Hematopoietic multipotent progenitor cell (in vitro differentiated cells): ENCODE measurements around the gene HABP2. TPM values are rescaled to one million over a fixed set of nuclear protein-coding genes. Genes with fewer than 3 reads are reported as not detected.

Experiments used
- DNase-seq, 3 donors: peaks; one replicate each; pipeline ENCODE4 v3.0.0-alpha.2; 2011 to 2015; ENCODE audit warnings: low read depth in 2 of 3, low spot score in 2 of 3
- total RNA-seq: library from RNA; depleted of rRNA; stranded (reverse); fragments of >200 nt; gene quantifications from one replicate; pipeline ENCODE4 v1.2.3, GENCODE V29; 2012

The HABP2 gene
- total RNA-seq, 1 donor = 0.27 TPM

DNA sequence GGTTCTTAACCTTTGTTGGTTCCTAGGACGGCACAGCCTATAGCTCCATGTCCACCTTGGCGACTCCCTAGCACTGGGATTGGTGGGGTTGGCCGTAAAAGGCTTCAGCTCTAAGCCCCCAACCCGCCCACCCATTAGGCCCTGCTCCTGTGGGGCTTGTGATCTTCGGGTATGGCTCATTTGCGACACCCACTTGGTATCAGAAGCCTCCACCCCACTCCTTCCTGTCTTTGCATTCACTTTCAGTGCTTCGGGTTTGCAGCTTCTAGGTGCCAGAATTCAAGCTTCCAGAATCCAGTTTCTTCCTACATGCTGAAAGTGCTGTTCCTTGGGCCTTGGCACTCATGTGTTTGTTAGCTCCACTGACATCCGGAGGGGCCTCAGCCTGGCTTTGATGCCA is 39.5 kb downstream of the HABP2 start:
- DNase-seq = no peak

DNA sequence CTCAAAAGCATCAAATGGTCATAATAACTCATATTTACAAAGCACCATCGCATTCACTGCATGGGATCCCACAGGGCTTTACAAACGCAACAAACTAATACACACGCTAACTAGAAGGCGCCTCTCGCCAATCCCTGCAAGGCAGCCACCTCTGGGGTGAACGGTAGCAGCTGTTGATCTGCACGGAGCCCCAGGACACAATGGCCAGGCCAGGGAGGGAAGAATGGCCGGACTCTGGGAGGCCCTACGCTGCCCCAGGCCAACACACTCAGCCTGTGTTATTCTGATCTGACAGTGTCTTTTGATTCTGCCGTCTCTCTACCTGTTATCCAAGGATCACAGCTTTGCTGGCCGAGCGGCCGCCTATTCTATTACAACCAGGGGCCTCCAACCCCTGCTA is 41.8 kb downstream of the HABP2 start:
- no peak for DNase-seq

GRCh38 chr10:113600569-113600968 is 47.7 kb downstream of the HABP2 start:
- DNase-seq = no peak

- DNase-seq = no peak
Measured at GRCh38 chr10:113603057-113603777, 50.4 kb downstream of the HABP2 start.

GRCh38 chr10:113604572-113604971 is 51.7 kb downstream of the HABP2 start:
- no peak for DNase-seq

GRCh38 chr10:113605268-113605978 is 52.6 kb downstream of the HABP2 start:
- no peak for DNase-seq

- DNase-seq = no peak
Measured at GRCh38 chr10:113609704-113610108, 56.9 kb downstream of the HABP2 start.

- DNase-seq = no peak
Measured at GRCh38 chr10:113610631-113611601, 58.1 kb downstream of the HABP2 start.

- no peak for DNase-seq
Measured at GRCh38 chr10:113612154-113612553, 59.3 kb downstream of the HABP2 start.

DNA sequence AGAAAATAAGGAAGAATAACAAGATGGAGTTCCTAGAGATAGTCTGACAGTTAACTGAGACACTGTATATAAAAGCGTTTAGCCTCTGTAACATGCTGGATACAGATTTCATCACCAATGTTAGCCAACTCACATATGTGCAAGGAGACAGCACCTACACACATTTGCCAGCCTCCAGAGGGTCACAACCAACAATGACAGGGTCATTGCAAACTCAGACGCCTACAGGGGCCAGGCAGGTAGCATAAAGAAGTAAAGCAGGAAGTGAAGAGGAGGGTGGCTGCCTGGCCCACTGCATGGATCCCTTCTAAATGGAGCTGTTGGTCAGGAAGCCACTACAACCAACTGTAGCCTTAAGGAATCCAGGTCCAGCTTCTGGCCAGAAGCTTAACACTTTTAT is 60.6 kb downstream of the HABP2 start:
- no peak for DNase-seq

GRCh38 chr10:113613977-113614690 is 61.3 kb downstream of the HABP2 start:
- no peak for DNase-seq

GRCh38 chr10:113616244-113617074 is 63.6 kb downstream of the HABP2 start:
- DNase-seq = peak in 1 of 3 donors; percentile 18

DNA sequence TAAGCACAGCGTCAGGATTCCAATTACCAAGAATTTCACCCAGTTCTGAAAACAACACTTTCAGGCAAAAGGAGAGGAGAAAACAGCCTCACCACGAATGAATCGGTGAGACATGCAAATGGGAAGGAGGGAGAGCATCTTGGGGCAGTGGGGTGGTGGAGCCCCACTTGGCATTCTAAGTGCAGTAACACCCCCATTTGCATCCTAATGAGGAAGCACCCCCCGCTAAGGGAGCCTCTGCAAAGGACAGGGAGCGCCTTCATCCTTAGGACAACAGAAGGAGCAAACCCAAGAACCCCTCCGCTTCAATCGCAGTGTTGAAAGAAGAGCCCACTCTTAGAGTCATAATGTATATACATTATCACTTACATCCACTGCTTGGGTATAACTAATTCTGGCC is 64.2 kb downstream of the HABP2 start:
- no peak for DNase-seq

DNA sequence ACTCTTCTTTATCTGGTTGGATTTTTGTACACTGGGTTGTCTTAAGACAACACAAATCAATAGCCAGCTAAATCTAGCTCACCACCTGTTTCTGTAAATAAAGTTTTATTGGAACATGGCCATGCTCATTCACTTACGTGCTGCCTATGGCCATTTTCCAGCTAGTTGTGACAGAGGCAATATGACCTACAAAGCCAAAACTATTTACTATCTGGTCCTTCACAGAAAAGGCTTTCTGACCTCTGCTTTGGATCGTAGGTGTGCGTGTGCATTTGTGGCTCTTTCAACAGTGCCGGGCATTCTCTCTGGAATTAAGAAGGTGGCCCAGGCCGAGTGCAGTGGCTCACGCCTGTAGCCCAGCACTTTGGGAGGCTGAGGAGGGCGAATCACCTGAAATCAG is 65.5 kb downstream of the HABP2 start:
- no peak for DNase-seq

- DNase-seq = no peak
Measured at GRCh38 chr10:113619401-113619800, 66.5 kb downstream of the HABP2 start.

DNA sequence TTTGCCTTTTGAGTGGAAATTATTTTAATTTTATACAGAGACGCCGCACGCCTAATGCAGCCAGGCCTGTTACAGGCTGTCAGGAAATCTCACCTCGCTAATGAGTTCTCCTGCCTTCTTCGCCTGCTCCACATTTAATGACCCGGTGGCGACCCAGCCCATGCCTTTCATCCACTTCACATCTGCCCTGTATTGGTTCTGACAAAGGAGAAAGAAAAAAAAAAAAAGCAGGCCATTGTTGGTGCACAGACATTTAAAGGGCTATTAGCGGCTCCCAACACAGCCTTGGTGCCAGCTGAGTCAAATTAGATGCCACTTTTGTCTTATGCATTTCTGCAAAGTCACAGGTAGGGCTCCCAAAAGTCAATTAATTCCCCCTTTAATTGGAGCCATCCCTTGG is 67.7 kb downstream of the HABP2 start:
- DNase-seq = no peak

DNA sequence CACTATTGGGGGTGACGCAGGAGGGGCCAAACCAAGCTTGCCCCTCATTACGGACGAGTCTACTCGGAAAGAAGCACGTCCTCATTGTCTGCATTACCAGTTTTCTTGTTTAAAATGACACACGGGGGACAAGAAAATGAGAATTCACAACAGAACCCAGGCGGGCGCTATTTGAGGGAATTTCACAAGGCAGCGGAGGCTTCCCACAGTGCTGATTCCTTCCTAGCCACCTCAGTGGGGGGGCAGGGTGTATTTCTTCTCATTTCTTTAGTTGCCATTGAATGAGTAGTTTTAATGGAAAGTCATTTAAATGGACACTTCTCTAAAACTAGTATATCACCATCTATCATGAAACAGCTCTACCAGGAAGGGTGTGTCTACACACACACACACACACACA is 68.1 kb downstream of the HABP2 start:
- DNase-seq = no peak

DNA sequence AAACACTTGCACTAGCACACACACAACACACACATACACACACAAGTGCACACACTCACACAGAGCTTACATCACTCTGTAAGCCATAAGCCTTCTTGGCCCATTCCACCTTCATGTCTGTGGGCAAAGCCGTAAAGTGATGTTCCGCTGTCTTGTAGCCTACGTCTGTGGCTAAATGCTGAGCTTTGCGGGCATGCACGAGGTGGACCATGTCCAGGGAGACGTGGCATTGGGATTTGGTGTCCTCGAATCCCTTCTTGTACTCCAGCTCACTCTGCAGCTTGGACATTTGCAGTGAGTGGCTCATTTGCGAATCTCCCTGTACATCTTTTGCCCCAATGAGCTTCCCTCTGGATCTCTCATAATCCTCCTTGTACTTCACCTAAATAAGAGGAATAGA is 68.9 kb downstream of the HABP2 start:
- no peak for DNase-seq

GRCh38 chr10:113622831-113623230 is 70.0 kb downstream of the HABP2 start:
- DNase-seq = no peak
